Upper lobe of right lung (tissue), 1 donor: ENCODE results near the gene SNED1. TPM values are rescaled to one million over a fixed set of nuclear protein-coding genes. Genes with fewer than 3 reads are reported as not detected.

Experiments
- ATAC-seq: fragments of 200-7000 bp; cut with Tn5 transposase; one replicate; pipeline ENCODE4 v1.9.1; 2020; ENCODE audit warnings: mild to moderate bottlenecking, moderate library complexity
- DNase-seq: peaks from one replicate; pipeline ENCODE4 v3.0.0-alpha.2; 2020
- H3K27ac ChIP-seq: fragments of 200-600 bp; one replicate; pipeline ENCODE4 v1.8.0; 2022
- H3K27me3 ChIP-seq: fragments of 200-600 bp; one replicate; pipeline ENCODE4 v1.8.0; 2022; ENCODE audit warnings: mild to moderate bottlenecking
- H3K36me3 ChIP-seq: fragments of 200-600 bp; one replicate; pipeline ENCODE4 v1.8.0; 2022
- H3K4me1 ChIP-seq: fragments of 200-600 bp; one replicate; pipeline ENCODE4 v1.8.0; 2022
- H3K4me3 ChIP-seq: fragments of 200-600 bp; one replicate; pipeline ENCODE4 v1.8.0; 2022; ENCODE audit warnings: mild to moderate bottlenecking
- H3K9me3 ChIP-seq: fragments of 200-600 bp; one replicate; pipeline ENCODE4 v1.8.0; 2022
- CTCF ChIP-seq: fragments of 200-600 bp; IDR thresholded peaks from one replicate; pipeline ENCODE4 v1.8.0; 2022; ENCODE audit warnings: antibody characterized with exemption
- intact Hi-C: fragments of 100-400 bp; cut with DNase I; formaldehyde crosslinking; loops from one replicate; pipeline ENCODE4 v1.11.0; 2022
- total RNA-seq: library from RNA; stranded (reverse); fragmentation: NEBNext Ultra II Directional; extraction: Animal tissue kit (Norgen Biotek cat#: 25700); gene quantifications from one replicate; pipeline ENCODE4 v1.2.1, GENCODE V29; 2021
- donor health status: DM: no; HTN: yes; CAD: no; lungs with severe emphysema.

Gene SNED1
- total RNA-seq, 1 donor from 2014 or later = 38.4 TPM

- no peaks in the 10 kb centered on the region for H3K9me3 ChIP-seq
- no peak for DNase-seq
These were observed 116.9 kb downstream of the SNED1 start for GRCh38 chr2:241115361-241115760.

GRCh38 chr2:241116606-241117560 is 118.5 kb downstream of the SNED1 start:
- Histone ChIP-seq H3K27ac (no peak overlapping the region), H3K27me3 (no peaks in the 10 kb centered on the region), H3K4me3 (no peak overlapping the region), H3K36me3 (no peaks in the 10 kb centered on the region), H3K9me3 (no peaks in the 10 kb centered on the region), H3K4me1 (no peaks in the 10 kb centered on the region)
- ATAC-seq = peak; percentile 10
- intact Hi-C loops = no loop called here
- TF ChIP-seq CTCF = no peak
- no peak for DNase-seq

More at GRCh38 chr2:241115361-241115760, 116.9 kb downstream of the SNED1 start:
- Histone ChIP-seq H3K4me1 (no peaks in the 10 kb centered on the region), H3K27me3 (no peaks in the 10 kb centered on the region), H3K36me3 (no peaks in the 10 kb centered on the region), H3K4me3 (no peak overlapping the region), H3K27ac (no peak overlapping the region)
- no peak for ATAC-seq
- TF ChIP-seq CTCF = no peak
- intact Hi-C loops = no loop called here

GRCh38 chr2:241118737-241119505 is 120.5 kb downstream of the SNED1 start:
- Histone ChIP-seq H3K4me1 (no peaks in the 10 kb centered on the region), H3K4me3 (no peak overlapping the region), H3K9me3 (no peaks in the 10 kb centered on the region), H3K27me3 (no peaks in the 10 kb centered on the region), H3K27ac (no peak overlapping the region), H3K36me3 (no peaks in the 10 kb centered on the region)
- no peak for TF ChIP-seq CTCF
- intact Hi-C loops = no loop called here
- peak; percentile 17 for ATAC-seq
- DNase-seq = no peak

DNA sequence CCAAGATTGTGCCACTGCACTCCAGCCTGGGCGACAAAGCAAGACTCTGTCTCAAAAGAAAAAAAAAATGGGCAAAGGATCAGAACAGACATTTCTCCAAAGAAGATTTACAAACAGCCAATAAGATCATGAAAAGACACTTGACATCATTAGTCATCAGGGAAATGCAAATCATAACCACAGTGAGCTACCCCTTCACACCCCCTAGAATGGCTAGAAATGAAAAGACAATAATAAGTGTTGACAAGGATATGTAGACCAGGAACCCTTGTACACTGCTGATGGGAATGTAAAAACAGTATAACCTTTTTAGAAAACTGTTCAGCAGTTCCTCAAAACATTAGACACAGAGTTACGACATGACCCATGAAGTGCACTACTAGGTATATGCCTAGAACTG is 122.0 kb downstream of the SNED1 start:
- TF ChIP-seq CTCF = no peak
- ATAC-seq (no peak), DNase-seq (no peak)
- Histone ChIP-seq H3K9me3 (no peaks in the 10 kb centered on the region), H3K27me3 (no peaks in the 10 kb centered on the region), H3K4me1 (no peaks in the 10 kb centered on the region), H3K36me3 (no peaks in the 10 kb centered on the region), H3K27ac (no peak overlapping the region), H3K4me3 (no peak overlapping the region)
- intact Hi-C loops = no loop called here

GRCh38 chr2:241121008-241121407 is 122.6 kb downstream of the SNED1 start:
- H3K4me3 ChIP-seq = no peak overlapping the region
- DNase-seq = no peak
- no peaks in the 10 kb centered on the region for H3K36me3 ChIP-seq
- H3K9me3 ChIP-seq = no peaks in the 10 kb centered on the region
- no peak for ATAC-seq
- no peaks in the 10 kb centered on the region for H3K4me1 ChIP-seq
- no peak overlapping the region for H3K27ac ChIP-seq
- no peaks in the 10 kb centered on the region for H3K27me3 ChIP-seq
- intact Hi-C loops = no loop called here
- no peak for TF ChIP-seq CTCF
